ENCODE measurements around the gene SCN5A.

The SCN5A gene

GRCh38 chr3:38564631-38565338 is 84.7 kb downstream of the SCN5A start:
- Histone ChIP-seq H3K4me2 (ENCODE audit: low read depth, low read length) (no peak overlapping the region), H2AFZ (ENCODE audit: low read length) (no peak overlapping the region), H3K4me3 (ENCODE audit: low read length) (no peak overlapping the region), H3K27me3 (replicated peaks; ENCODE audit: insufficient read depth, low read length) (no peaks in the 10 kb centered on the region), H3K9me2 (replicated peaks; ENCODE audit: insufficient read depth, low read length) (no peaks in the 10 kb centered on the region), H3K9me3 (replicated peaks; ENCODE audit: insufficient read depth, low read length) (no peaks in the 10 kb centered on the region), H3K4me1 (ENCODE audit: low read length) (no peaks in the 10 kb centered on the region), H3K9ac (ENCODE audit: low read length) (no peak overlapping the region), H4K20me1 (ENCODE audit: insufficient read depth, low read length) (no peaks in the 10 kb centered on the region), H3K79me2 (ENCODE audit: low read length) (no peaks in the 10 kb centered on the region), H3K27ac (ENCODE audit: low read length) (no peak overlapping the region), H3K36me3 (replicated peaks; ENCODE audit: insufficient read depth, low read length) (no peaks in the 10 kb centered on the region), H3F3A (ENCODE audit: insufficient read depth, low read length) (no peaks in the 10 kb centered on the region)
- no peak for TF ChIP-seq EZH2phosphoT487 (IDR thresholded peaks at IDR 0.05; ENCODE audit: low read length)
- DNase-seq, result no peak

- Histone ChIP-seq H3K79me2 (ENCODE audit: low read length) (no peaks in the 10 kb centered on the region), H3K4me1 (ENCODE audit: low read length) (no peaks in the 10 kb centered on the region), H4K20me1 (ENCODE audit: insufficient read depth, low read length) (no peaks in the 10 kb centered on the region), H2AFZ (ENCODE audit: low read length) (no peak overlapping the region), H3K9me2 (replicated peaks; ENCODE audit: insufficient read depth, low read length) (no peaks in the 10 kb centered on the region), H3K9ac (ENCODE audit: low read length) (no peak overlapping the region), H3K27ac (ENCODE audit: low read length) (no peak overlapping the region), H3K4me3 (ENCODE audit: low read length) (no peak overlapping the region), H3K9me3 (replicated peaks; ENCODE audit: insufficient read depth, low read length) (no peaks in the 10 kb centered on the region), H3K27me3 (replicated peaks; ENCODE audit: insufficient read depth, low read length) (no peaks in the 10 kb centered on the region), H3F3A (ENCODE audit: insufficient read depth, low read length) (no peaks in the 10 kb centered on the region), H3K4me2 (ENCODE audit: low read depth, low read length) (no peak overlapping the region), H3K36me3 (replicated peaks; ENCODE audit: insufficient read depth, low read length) (no peaks in the 10 kb centered on the region)
- DNase-seq, result no peak
- TF ChIP-seq, protein P1, sequence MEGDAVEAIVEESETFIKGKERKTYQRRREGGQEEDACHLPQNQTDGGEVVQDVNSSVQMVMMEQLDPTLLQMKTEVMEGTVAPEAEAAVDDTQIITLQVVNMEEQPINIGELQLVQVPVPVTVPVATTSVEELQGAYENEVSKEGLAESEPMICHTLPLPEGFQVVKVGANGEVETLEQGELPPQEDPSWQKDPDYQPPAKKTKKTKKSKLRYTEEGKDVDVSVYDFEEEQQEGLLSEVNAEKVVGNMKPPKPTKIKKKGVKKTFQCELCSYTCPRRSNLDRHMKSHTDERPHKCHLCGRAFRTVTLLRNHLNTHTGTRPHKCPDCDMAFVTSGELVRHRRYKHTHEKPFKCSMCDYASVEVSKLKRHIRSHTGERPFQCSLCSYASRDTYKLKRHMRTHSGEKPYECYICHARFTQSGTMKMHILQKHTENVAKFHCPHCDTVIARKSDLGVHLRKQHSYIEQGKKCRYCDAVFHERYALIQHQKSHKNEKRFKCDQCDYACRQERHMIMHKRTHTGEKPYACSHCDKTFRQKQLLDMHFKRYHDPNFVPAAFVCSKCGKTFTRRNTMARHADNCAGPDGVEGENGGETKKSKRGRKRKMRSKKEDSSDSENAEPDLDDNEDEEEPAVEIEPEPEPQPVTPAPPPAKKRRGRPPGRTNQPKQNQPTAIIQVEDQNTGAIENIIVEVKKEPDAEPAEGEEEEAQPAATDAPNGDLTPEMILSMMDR (IDR thresholded peaks at IDR 0.05; ENCODE audit: low read length), result no peak
- no peak for TF ChIP-seq EZH2 (optimal IDR thresholded peaks at IDR 0.05; ENCODE audit: low read depth, low read length)
- no peak for TF ChIP-seq EZH2phosphoT487 (IDR thresholded peaks at IDR 0.05; ENCODE audit: low read length)
These were observed 85.6 kb downstream of the SCN5A start for GRCh38 chr3:38563886-38564270.

DNA sequence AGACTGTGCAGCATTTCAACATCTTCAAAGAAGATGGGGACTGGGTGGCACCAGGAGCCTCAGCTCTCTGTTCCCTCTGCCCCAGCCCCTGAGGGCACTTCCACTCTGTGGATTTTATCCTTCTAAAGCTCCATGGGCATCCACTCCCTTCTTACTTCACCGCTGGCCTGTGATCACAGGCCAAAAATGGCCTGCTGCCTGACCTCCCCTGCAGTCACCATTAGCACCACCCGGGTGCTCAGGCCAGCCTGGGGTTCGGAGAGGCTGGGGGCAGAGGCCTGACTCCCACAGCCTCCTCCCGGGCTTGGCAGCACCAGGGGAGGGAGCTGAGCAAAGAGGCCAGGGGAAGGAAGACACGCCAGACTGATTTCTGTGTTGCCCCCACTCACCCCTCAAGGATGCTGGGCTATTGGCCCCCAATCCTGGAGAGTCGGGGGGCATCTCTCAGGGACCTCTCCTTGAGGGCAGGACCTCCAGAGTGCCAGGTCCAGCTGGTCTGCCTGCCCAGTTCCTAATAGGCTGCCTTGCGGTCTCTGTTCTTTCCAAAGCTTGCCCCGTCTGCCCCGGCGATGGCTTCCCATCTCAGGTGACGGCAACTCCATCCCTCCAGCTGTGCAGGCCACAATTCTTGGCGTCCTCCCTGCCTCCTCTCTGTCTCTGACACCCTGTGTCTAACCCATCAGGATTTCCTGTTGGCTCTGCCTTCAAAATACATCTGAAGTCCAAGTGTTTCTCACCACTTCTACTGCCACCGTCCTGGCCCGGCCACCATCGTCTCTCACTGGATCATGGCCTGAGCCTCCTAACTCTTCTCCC is 86.2 kb downstream of the SCN5A start:
- no peak for TF ChIP-seq EZH2 (optimal IDR thresholded peaks at IDR 0.05; ENCODE audit: low read depth, low read length)
- TF ChIP-seq, protein P1 (IDR thresholded peaks at IDR 0.05; ENCODE audit: low read length), result no peak
- no peak for TF ChIP-seq EZH2phosphoT487 (IDR thresholded peaks at IDR 0.05; ENCODE audit: low read length)
- Histone ChIP-seq H4K20me1 (ENCODE audit: insufficient read depth, low read length) (no peaks in the 10 kb centered on the region), H2AFZ (ENCODE audit: low read length) (no peak overlapping the region), H3K9me3 (replicated peaks; ENCODE audit: insufficient read depth, low read length) (no peaks in the 10 kb centered on the region), H3K9me2 (replicated peaks; ENCODE audit: insufficient read depth, low read length) (no peaks in the 10 kb centered on the region), H3K27me3 (replicated peaks; ENCODE audit: insufficient read depth, low read length) (no peaks in the 10 kb centered on the region), H3K4me3 (ENCODE audit: low read length) (no peak overlapping the region), H3K36me3 (replicated peaks; ENCODE audit: insufficient read depth, low read length) (no peaks in the 10 kb centered on the region), H3K27ac (ENCODE audit: low read length) (no peak overlapping the region), H3K4me2 (ENCODE audit: low read depth, low read length) (no peak overlapping the region), H3K4me1 (ENCODE audit: low read length) (no peaks in the 10 kb centered on the region), H3K79me2 (ENCODE audit: low read length) (no peaks in the 10 kb centered on the region), H3F3A (ENCODE audit: insufficient read depth, low read length) (no peaks in the 10 kb centered on the region), H3K9ac (ENCODE audit: low read length) (no peak overlapping the region)
- DNase-seq, result no peak

Data from MM.1S (cell line).